K562 (cell line): ENCODE data around the gene BACH1. TPM values are rescaled to one million over a fixed set of nuclear protein-coding genes. Genes with fewer than 3 reads are reported as not detected.

Experiments
- ATAC-seq: fragments of 200-7000 bp; cut with Tn5 transposase; 3 replicates; pipeline ENCODE4 v1.9.1; 2020; ENCODE audit warnings: moderate library complexity
- BruUV-seq: library from RNA; stranded (reverse); fragments of 400-500 nt; replicated peaks from 2 replicates; lab custom pipeline; 2021; lab: Mats Ljungman, UMichigan
- CTCF ChIA-PET: fragments of 300-600 bp; formaldehyde crosslinking; extraction: SDS; loops from one replicate; lab custom pipeline; 2021; ENCODE audit warnings: low intra/inter-chr PET ratio; lab: Yijun Ruan, JAX
- POLR2A ChIA-PET: fragments of 300-600, 350-650 bp; sonication (Branson Sonifier 250); formaldehyde crosslinking; extraction: SDS; loops from one replicate; lab custom pipeline; 2021; ENCODE audit warnings: antibody characterized with exemption, inconsistent platforms; lab: Yijun Ruan, JAX
- DNase-seq, 4 experiments: peaks; one replicate each; pipeline versions ENCODE4 v3.0.0 to v3.0.0-alpha.2; 2011 to 2018; ENCODE audit warnings: low spot score in 3 of 4, mixed read lengths in 3 of 4; ENCODE audit errors: extremely low read depth in 1 of 4
- FAIRE-seq: peaks from 2 replicates; lab custom pipeline; 2011; peaks lifted over from hg19 to GRCh38; lab: Jason Lieb, UNC
- H2AFZ ChIP-seq: 2 replicates; pipeline ENCODE4 v1.6.0; 2011; ENCODE audit warnings: low read depth, low read length, control low read depth, inconsistent platforms
- H3K27ac ChIP-seq: fragments of 200-600 bp; 3 replicates; pipeline ENCODE4 v1.8.0; 2011; ENCODE audit warnings: low read depth, mild to moderate bottlenecking, control low read depth, inconsistent platforms, low read length, moderate library complexity, mixed read lengths; ENCODE audit errors: extremely low read depth
- H3K27me3 ChIP-seq, 2 experiments: fragments of 300-600 bp in 1 of 2; 2 replicates in 1 of 2; 3 replicates in 1 of 2; pipeline versions ENCODE4 v1.6.0 to v1.8.0; 2011; ENCODE audit warnings: inconsistent platforms in 2 of 2, low read length in 2 of 2, mild to moderate bottlenecking in 1 of 2, mixed read lengths in 1 of 2, moderate library complexity in 1 of 2; ENCODE audit not compliant: control insufficient read depth in 2 of 2, insufficient read depth in 2 of 2
- H3K36me3 ChIP-seq: fragments of 300-600 bp; 3 replicates; pipeline ENCODE4 v1.8.0; 2011; ENCODE audit warnings: mild to moderate bottlenecking, low read length, inconsistent platforms; ENCODE audit not compliant: control insufficient read depth, insufficient read depth
- H3K4me1 ChIP-seq, 2 experiments: fragments of 200-600 bp in 1 of 2; replicated peaks in 1 of 2; 2 replicates in 1 of 2; 3 replicates in 1 of 2; pipeline versions ENCODE4 v1.5.1 to v1.8.0; 2011; ENCODE audit warnings: inconsistent platforms in 2 of 2, low read length in 2 of 2, mild to moderate bottlenecking in 1 of 2, mixed read lengths in 1 of 2, moderate library complexity in 1 of 2; ENCODE audit not compliant: control insufficient read depth in 2 of 2, insufficient read depth in 2 of 2
- H3K4me2 ChIP-seq: 2 replicates; pipeline ENCODE4 v1.6.1; 2011; ENCODE audit warnings: low read length, control low read depth, inconsistent platforms, mixed read lengths; ENCODE audit not compliant: insufficient read depth
- H3K4me3 ChIP-seq: fragments of 200-600 bp; sonication (generic), shearing (Covaris generic); 2 replicates; pipeline ENCODE4 v1.5.1; 2016; ENCODE audit warnings: control low read depth, inconsistent platforms
- H3K79me2 ChIP-seq: fragments of 200-600 bp; 3 replicates; pipeline ENCODE4 v1.8.0; 2011; ENCODE audit warnings: low read length, inconsistent platforms; ENCODE audit not compliant: control insufficient read depth, insufficient read depth
- H3K9ac ChIP-seq, 2 experiments: 2 replicates each; pipeline versions ENCODE4 v1.6.0 to v1.6.1; 2011; ENCODE audit warnings: low read depth in 2 of 2, low read length in 2 of 2, control low read depth in 1 of 2, inconsistent platforms in 1 of 2, mild to moderate bottlenecking in 1 of 2, mixed read lengths in 1 of 2; ENCODE audit not compliant: insufficient read depth in 1 of 2
- H3K9me1 ChIP-seq: one replicate; pipeline ENCODE4 v1.6.0; 2011; ENCODE audit warnings: inconsistent platforms, mild to moderate bottlenecking, low read length, moderate library complexity; ENCODE audit not compliant: control insufficient read depth, insufficient read depth
- H3K9me3 ChIP-seq: replicated peaks from 2 replicates; pipeline ENCODE4 v1.5.1; 2011; ENCODE audit warnings: low read depth, low read length, inconsistent platforms; ENCODE audit not compliant: control insufficient read depth, insufficient read depth
- H4K20me1 ChIP-seq: replicated peaks from 2 replicates; pipeline ENCODE4 v1.6.1; 2011; ENCODE audit warnings: low read length, inconsistent platforms, mixed read lengths; ENCODE audit not compliant: control insufficient read depth, insufficient read depth
- CBX5 ChIP-seq: IDR thresholded peaks from 2 replicates; pipeline ENCODE4 v1.6.1; 2014; ENCODE audit warnings: low read depth, borderline replicate concordance
- CTCFL ChIP-seq: IDR thresholded peaks from 2 replicates; pipeline ENCODE4 v1.6.1; 2011; ENCODE audit warnings: borderline replicate concordance, low read depth, mild to moderate bottlenecking, moderate library complexity, low read length; ENCODE audit not compliant: insufficient read depth, poor library complexity, severe bottlenecking
- DDX20 ChIP-seq: fragments of 450-650 bp; IDR thresholded peaks from 2 replicates; pipeline ENCODE4 v1.6.1; 2016; ENCODE audit warnings: missing genetic modification characterization, low read depth, mild to moderate bottlenecking, missing compliant biosample characterization, moderate library complexity
- E4F1 ChIP-seq: fragments of 250-450 bp; sonication (Bioruptor Pico); IDR thresholded peaks from 2 replicates; pipeline ENCODE4 v1.5.0; 2021; ENCODE audit warnings: mild to moderate bottlenecking, borderline replicate concordance
- ETV1 ChIP-seq: fragments of 450-650 bp; conservative IDR thresholded peaks from 2 replicates; pipeline ENCODE4 v1.6.1; 2016; ENCODE audit warnings: missing genetic modification characterization, control low read depth, low read depth, missing compliant biosample characterization
- HES1 ChIP-seq: fragments of 450-650 bp; IDR thresholded peaks from 2 replicates; pipeline ENCODE4 v1.6.1; 2016; ENCODE audit warnings: low read depth, mild to moderate bottlenecking, moderate library complexity
- HNRNPL ChIP-seq: fragments of 200-400 bp; formaldehyde crosslinking; IDR thresholded peaks from 2 replicates; pipeline ENCODE4 v1.6.1; 2017; ENCODE audit warnings: low read depth, mild to moderate bottlenecking, low read length
- IRF2 ChIP-seq: sonication (generic); formaldehyde crosslinking; IDR thresholded peaks from 2 replicates; pipeline ENCODE4 v1.8.1; 2022; ENCODE audit warnings: mild to moderate bottlenecking, missing genetic modification reagents
- JUND ChIP-seq, 2 experiments: IDR thresholded peaks; 2 replicates in 1 of 2; 3 replicates in 1 of 2; pipeline ENCODE4 v1.6.1; 2011; ENCODE audit warnings: borderline replicate concordance in 2 of 2, low read depth in 2 of 2, low read length in 2 of 2, improper control_type of control experiment in 1 of 2, missing biosample characterization in 1 of 2, missing genetic modification characterization in 1 of 2, missing genetic modification reagents in 1 of 2
- POLR2B ChIP-seq: fragments of 450-650 bp; IDR thresholded peaks from 2 replicates; pipeline ENCODE4 v1.6.1; 2018; ENCODE audit warnings: low read depth; ENCODE audit not compliant: partially characterized antibody
- TFAM ChIP-seq: fragments of 250-450 bp; sonication (Bioruptor Pico); conservative IDR thresholded peaks from 2 replicates; pipeline ENCODE4 v1.5.0; 2021; ENCODE audit warnings: mild to moderate bottlenecking, moderate library complexity
- TOE1 ChIP-seq, 2 experiments: fragments of 450-650 bp in 1 of 2; sonication (generic) in 1 of 2; formaldehyde crosslinking in 1 of 2; IDR thresholded peaks; 2 replicates each; pipeline versions ENCODE4 v1.7.1 to v1.8.0; 2016 to 2022; ENCODE audit warnings: borderline replicate concordance in 2 of 2, mild to moderate bottlenecking in 2 of 2, antibody characterized with exemption in 1 of 2, inconsistent platforms in 1 of 2, low read depth in 1 of 2, missing genetic modification reagents in 1 of 2, moderate library complexity in 1 of 2
- ZNF121 ChIP-seq: sonication (generic); formaldehyde crosslinking; conservative IDR thresholded peaks from 2 replicates; pipeline ENCODE4 v1.8.0; 2022; ENCODE audit warnings: missing genetic modification reagents
- WGBS: fragments of 100-300 bp; shearing (Covaris generic); methylation state at CpG from one replicate; pipeline ENCODE4 v1.1.6; 2016; ENCODE audit warnings: low coverage, mixed read lengths; ENCODE audit not compliant: insufficient coverage; ENCODE audit errors: missing lambda C conversion rate; 5-methylcytosine and 5-hydroxymethylcytosine counted together
- in situ Hi-C: fragments of 300-500 bp; cut with MboI; formaldehyde crosslinking; loops from 4 replicates; pipeline ENCODE4 v1.15.0; 2018; ENCODE audit warnings: inconsistent platforms, mixed read lengths
- intact Hi-C: fragments of 100-400 bp; cut with micrococcal nuclease; formaldehyde crosslinking; loops from 2 replicates; pipeline ENCODE4 v1.14.2; 2022
- polyA plus RNA-seq, 8 experiments: library from polyadenylated mRNA; depleted of rRNA in 4 of 8; stranded (reverse) in 5 of 8; unstranded in 3 of 8; fragments of >200 nt; fragmentation: Nextera tagmentation in 2 of 8; fragmentation: Illumina TruSeq in 1 of 8; extraction: Ambion mirVana in 2 of 8; extraction: Trizol in 1 of 8; gene quantifications; 2 replicates each; pipeline versions ENCODE4 v1.2.1 to v1.2.3, GENCODE V29; 2011 to 2014; ENCODE audit warnings: inconsistent platforms in 1 of 8, missing spikeins in 1 of 8
- total RNA-seq, 7 experiments: library from RNA; depleted of rRNA in 6 of 7; stranded (reverse); fragments of >200 nt in 6 of 7; fragmentation: Illumina TruSeq in 2 of 7; extraction: Trizol in 2 of 7; gene quantifications; 2 replicates each; pipeline versions ENCODE4 v1.2.1 to v1.2.3, GENCODE V29; 2011 to 2021; ENCODE audit warnings: low replicate concordance in 1 of 7
- TF ChIP-seq, protein P1 (sequence below): sonication (generic); formaldehyde crosslinking; IDR thresholded peaks from 2 replicates; pipeline ENCODE4 v1.9.0; 2022; ENCODE audit warnings: mild to moderate bottlenecking, missing genetic modification reagents

The BACH1 gene
- total and polyA plus RNA-seq, 9 of the 15 experiments (the other 6 are each of a cell fraction or from before 2014, with no cell fraction given) = 10.6 to 58.5 (median 28.6) TPM

- peak; percentile 43 for TF ChIP-seq CTCFL
- TF ChIP-seq TFAM = no peak
- TF ChIP-seq ETV1 (tag) = 0 out of 2 replicates have a peak, but pooled peaks have one; percentile 30
These were observed 77.8 kb downstream of the BACH1 start (continued) for GRCh38 chr21:29376556-29376955.

GRCh38 chr21:29377266-29377665 is 78.5 kb downstream of the BACH1 start:
- ChIA-PET CTCF (interaction anchor here (0.7 to 1.0 kb wide), 4 partner anchors 144 to 887 kb away, joined by 3 to 4 read pairs (median 3); no protein-coding TSS in a partner anchor), POLR2A (no interaction called here)
- intact Hi-C loops (loop anchor here (10.0 kb wide), 1 partner anchor 112 kb away; no protein-coding TSS in a partner anchor), in situ Hi-C loops (no loop called here)
- H3K27me3 ChIP-seq = no peaks in the 10 kb centered on the region
- no TSS peak for BruUV-seq
- DNase-seq (no peak), FAIRE-seq (peak; percentile 37), ATAC-seq (no peak)
- H3K79me2 ChIP-seq = no peaks in the 10 kb centered on the region
- no peak overlapping the region for H3K27ac ChIP-seq
- H3K9me3 ChIP-seq = no peaks in the 10 kb centered on the region
- H3K4me3 ChIP-seq = no peak overlapping the region
- H2AFZ ChIP-seq = no peak overlapping the region
- WGBS = 76% methylated on average over 4 of the region's 4 CpGs
- no peak overlapping the region for H3K9ac ChIP-seq
- H3K9me1 ChIP-seq = no peaks in the 10 kb centered on the region
- H3K36me3 ChIP-seq = peaks cover 10% of the 10 kb centered on the region
- H3K4me1 ChIP-seq = no peaks in the 10 kb centered on the region
- H3K4me2 ChIP-seq = no peak overlapping the region
- H4K20me1 ChIP-seq = no peaks in the 10 kb centered on the region
- TF ChIP-seq JUND (IDR thresholded peaks at IDR 0.05; ENCODE audit: borderline replicate concordance, low read depth, low read length) = no peak
- no peak for TF ChIP-seq JUND (tag; IDR thresholded peaks at IDR 0.05; ENCODE audit: borderline replicate concordance, low read depth, low read length)
- TF ChIP-seq IRF2 (CRISPR knock-in tag) = no peak
- TF ChIP-seq, protein P1, sequence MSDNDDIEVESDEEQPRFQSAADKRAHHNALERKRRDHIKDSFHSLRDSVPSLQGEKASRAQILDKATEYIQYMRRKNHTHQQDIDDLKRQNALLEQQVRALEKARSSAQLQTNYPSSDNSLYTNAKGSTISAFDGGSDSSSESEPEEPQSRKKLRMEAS = no peak
- TF ChIP-seq CBX5 = no peak
- no peak for TF ChIP-seq POLR2B
- no peak for TF ChIP-seq DDX20 (tag)
- TF ChIP-seq HNRNPL = no peak
- TF ChIP-seq ZNF121 (CRISPR knock-in tag) = no peak
- no peak for TF ChIP-seq E4F1 (CRISPR knock-in tag)
- TF ChIP-seq TOE1 (IDR thresholded peaks at IDR 0.05; ENCODE audit: borderline replicate concordance) = no peak
- no peak for TF ChIP-seq TOE1 (CRISPR knock-in tag; IDR thresholded peaks at IDR 0.05; ENCODE audit: borderline replicate concordance, low read depth)
- no peak for TF ChIP-seq HES1
